ENCODE results near the gene MAN1C1. TPM values are rescaled to one million over a fixed set of nuclear protein-coding genes. Genes with fewer than 3 reads are reported as not detected.

Gene MAN1C1
- total RNA-seq, 1 experiment from 2014 or later: 0.26 TPM

GRCh38 chr1:25757151-25757845 is 140.7 kb downstream of the MAN1C1 start:
- H3K9me3 ChIP-seq: no peaks in the 10 kb centered on the region
- H3K27me3 ChIP-seq: no peaks in the 10 kb centered on the region
- H3K36me3 ChIP-seq: no peaks in the 10 kb centered on the region
- DNase-seq: no peak
- no peak overlapping the region for H3K4me3 ChIP-seq

GRCh38 chr1:25757846-25758185 is 141.2 kb downstream of the MAN1C1 start:
- Histone ChIP-seq H3K27me3 (no peaks in the 10 kb centered on the region), H3K4me3 (no peak overlapping the region), H3K9me3 (no peaks in the 10 kb centered on the region), H3K36me3 (no peaks in the 10 kb centered on the region)
- no peak for DNase-seq

- H3K27me3 ChIP-seq: no peaks in the 10 kb centered on the region
Observed at GRCh38 chr1:25758466-25759070, 142.0 kb downstream of the MAN1C1 start.

DNA sequence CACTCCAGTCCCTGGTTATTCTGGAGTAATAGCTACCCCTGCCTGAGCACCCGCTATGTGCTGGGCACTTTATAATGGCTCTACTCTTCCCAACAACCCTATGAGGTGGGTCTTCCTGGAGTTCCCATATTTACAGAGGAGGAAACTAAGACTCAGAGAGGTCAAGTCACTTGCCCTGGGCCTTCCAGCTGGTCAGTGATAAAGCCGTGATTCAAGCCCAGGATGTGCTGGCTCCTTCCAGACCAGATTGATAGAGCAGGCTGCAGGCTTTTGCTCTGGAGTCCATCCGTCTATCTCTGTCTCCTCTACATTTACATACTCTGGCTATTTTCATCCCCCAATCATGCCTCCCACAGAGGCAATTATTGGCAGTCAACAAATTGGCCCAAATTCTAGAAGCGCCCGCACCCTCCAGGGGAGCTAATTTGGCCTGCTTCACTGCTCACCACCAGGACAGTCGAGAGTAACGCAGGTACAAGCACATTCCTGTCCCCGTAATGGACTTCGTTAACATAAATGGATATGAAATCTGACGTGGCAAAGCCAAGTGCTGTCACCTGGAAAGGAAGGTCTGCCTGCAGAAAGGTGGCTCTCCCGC is 143.6 kb downstream of the MAN1C1 start:
- no peaks in the 10 kb centered on the region for H3K9me3 ChIP-seq
- H3K36me3 ChIP-seq: no peaks in the 10 kb centered on the region
- no peak overlapping the region for H3K4me3 ChIP-seq
- no peak for DNase-seq
- H3K27me3 ChIP-seq: no peaks in the 10 kb centered on the region

More at GRCh38 chr1:25758466-25759070, 142.0 kb downstream of the MAN1C1 start:
- Histone ChIP-seq H3K4me3 (no peak overlapping the region), H3K36me3 (no peaks in the 10 kb centered on the region), H3K9me3 (no peaks in the 10 kb centered on the region)
- no peak for DNase-seq

DNA sequence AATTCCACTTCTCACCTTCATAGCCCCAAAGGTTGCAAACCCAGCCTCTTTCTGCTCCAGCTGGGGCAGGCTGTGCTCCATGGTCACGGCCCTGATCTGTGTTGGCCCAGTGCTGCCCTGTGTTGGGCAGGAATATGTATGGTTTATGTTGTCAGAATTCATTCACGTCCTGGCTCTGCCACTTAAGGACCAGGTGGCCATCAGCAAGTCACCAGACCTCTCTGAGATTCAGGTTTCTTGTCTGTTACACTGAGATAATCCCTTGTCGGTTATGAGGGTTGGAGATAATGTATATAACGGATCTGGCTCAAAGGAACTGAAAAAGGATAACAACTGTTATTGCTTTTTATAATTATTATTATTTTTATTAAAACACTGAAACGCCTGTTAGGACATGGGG is 144.3 kb downstream of the MAN1C1 start:
- no peak overlapping the region for H3K4me3 ChIP-seq
- no peaks in the 10 kb centered on the region for H3K36me3 ChIP-seq
- H3K9me3 ChIP-seq: no peaks in the 10 kb centered on the region
- no peaks in the 10 kb centered on the region for H3K27me3 ChIP-seq
- DNase-seq: no peak

- DNase-seq: no peak
- no peaks in the 10 kb centered on the region for H3K9me3 ChIP-seq
- no peak overlapping the region for H3K4me3 ChIP-seq
- no peaks in the 10 kb centered on the region for H3K27me3 ChIP-seq
- H3K36me3 ChIP-seq: no peaks in the 10 kb centered on the region
Observed at GRCh38 chr1:25763493-25763892, 146.9 kb downstream of the MAN1C1 start.

DNA sequence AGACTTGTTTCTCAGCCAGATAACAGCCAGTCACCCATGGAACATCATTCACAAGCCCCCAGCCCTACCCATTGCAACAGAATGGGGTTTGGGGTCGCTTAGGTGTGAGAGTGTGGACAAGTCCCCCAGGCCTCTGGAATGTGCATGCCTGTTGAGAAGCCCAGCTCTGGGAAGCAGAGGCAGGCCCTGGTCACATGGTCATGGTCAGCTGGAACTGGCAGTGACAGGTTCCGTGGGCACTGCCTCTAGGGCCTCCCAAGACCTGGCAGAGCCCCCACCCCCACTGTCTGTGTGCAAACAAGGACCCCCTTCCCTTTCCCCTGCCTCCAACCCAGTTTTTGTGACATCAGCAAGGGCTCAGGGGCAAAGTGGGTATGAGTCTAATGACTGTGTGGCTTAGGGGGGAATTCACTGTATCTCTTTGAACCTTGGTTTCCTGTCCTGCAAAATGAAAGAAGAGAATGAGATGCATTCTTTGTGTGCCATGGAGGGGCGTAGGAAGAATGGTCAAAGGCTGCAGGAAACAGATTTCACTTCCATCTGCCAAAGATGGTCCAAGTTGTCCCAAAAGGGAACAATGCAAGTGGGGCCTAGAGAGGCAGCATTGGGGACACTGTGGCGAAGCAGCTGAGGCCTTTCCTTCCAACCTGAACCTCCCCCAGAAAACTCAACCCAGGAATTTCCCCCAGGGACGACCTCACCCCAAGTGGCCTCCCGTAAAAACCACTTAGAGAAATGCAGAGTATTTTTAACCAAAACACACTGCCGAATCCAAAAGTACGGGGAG is 148.7 kb downstream of the MAN1C1 start:
- DNase-seq: no peak
- H3K27me3 ChIP-seq: no peaks in the 10 kb centered on the region
- H3K4me3 ChIP-seq: no peak overlapping the region
- no peaks in the 10 kb centered on the region for H3K9me3 ChIP-seq
- no peaks in the 10 kb centered on the region for H3K36me3 ChIP-seq

- H3K27me3 ChIP-seq: no peaks in the 10 kb centered on the region
- no peaks in the 10 kb centered on the region for H3K9me3 ChIP-seq
- no peak for DNase-seq
- H3K36me3 ChIP-seq: no peaks in the 10 kb centered on the region
- no peak overlapping the region for H3K4me3 ChIP-seq
Observed at GRCh38 chr1:25765923-25766589, 149.5 kb downstream of the MAN1C1 start.

- Histone ChIP-seq H3K36me3 (no peaks in the 10 kb centered on the region), H3K4me3 (no peak overlapping the region), H3K9me3 (no peaks in the 10 kb centered on the region), H3K27me3 (no peaks in the 10 kb centered on the region)
- DNase-seq: no peak
Observed at GRCh38 chr1:25766721-25767436, 150.3 kb downstream of the MAN1C1 start.

GRCh38 chr1:25767437-25767770 is 150.8 kb downstream of the MAN1C1 start:
- H3K36me3 ChIP-seq: no peaks in the 10 kb centered on the region
- no peak for DNase-seq
- no peak overlapping the region for H3K4me3 ChIP-seq
- no peaks in the 10 kb centered on the region for H3K9me3 ChIP-seq
- H3K27me3 ChIP-seq: no peaks in the 10 kb centered on the region

DNA sequence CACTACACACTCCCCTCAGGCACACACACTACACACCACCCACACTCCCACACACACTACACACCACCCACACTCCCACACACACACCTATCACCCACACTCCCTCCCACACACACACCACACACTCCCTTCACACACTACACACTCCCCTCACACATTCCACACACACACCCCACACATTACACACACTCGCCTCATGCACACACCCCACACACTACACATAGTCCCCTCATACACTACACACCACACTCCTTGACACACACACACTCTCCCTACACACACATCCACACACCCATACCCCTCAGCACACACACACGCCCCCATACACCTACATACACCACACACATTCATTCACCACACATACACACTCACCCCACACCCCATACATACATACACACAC is 152.4 kb downstream of the MAN1C1 start:
- H3K9me3 ChIP-seq: no peaks in the 10 kb centered on the region
- no peaks in the 10 kb centered on the region for H3K36me3 ChIP-seq
- no peak for DNase-seq
- no peaks in the 10 kb centered on the region for H3K27me3 ChIP-seq
- no peak overlapping the region for H3K4me3 ChIP-seq

DNA sequence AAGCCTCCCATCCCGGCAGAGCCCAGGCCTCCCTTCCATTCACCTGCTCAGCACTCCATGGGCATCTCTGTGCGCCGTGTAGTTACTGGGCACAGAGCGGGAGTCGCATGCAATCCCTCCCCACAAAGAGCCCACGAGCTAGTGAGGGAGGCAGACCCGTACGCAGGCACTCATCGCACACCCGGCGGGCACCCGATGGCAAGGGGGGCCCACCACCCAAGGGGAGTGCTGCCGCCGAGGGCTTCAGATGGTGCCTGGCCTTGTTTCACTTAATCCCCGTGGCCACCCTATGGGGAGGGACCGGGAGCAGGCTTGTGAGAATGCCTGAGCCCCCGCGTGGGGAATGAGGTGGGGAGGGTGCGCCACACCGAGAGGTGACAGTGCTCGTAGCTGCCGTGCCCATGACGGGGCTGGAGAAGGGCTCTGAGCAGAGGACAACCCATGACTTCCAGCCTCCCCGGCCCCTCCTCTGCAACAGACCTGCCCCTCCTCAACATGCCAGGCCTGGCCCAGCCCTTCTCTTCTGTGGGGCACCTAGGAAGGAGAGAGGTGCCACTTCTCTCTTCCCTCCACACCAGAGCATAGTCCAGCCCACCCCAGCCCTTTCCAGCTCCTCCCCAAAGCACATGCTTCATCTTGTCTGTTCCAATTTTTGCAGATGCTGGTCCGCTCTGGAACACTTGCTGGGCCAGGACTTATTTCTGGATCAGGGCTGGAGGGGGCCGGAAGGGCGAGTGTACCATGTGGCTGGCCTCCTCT is 153.2 kb downstream of the MAN1C1 start:
- H3K27me3 ChIP-seq: no peaks in the 10 kb centered on the region
- DNase-seq: no peak
- H3K4me3 ChIP-seq: no peak overlapping the region
- no peaks in the 10 kb centered on the region for H3K9me3 ChIP-seq
- H3K36me3 ChIP-seq: no peaks in the 10 kb centered on the region

DNA sequence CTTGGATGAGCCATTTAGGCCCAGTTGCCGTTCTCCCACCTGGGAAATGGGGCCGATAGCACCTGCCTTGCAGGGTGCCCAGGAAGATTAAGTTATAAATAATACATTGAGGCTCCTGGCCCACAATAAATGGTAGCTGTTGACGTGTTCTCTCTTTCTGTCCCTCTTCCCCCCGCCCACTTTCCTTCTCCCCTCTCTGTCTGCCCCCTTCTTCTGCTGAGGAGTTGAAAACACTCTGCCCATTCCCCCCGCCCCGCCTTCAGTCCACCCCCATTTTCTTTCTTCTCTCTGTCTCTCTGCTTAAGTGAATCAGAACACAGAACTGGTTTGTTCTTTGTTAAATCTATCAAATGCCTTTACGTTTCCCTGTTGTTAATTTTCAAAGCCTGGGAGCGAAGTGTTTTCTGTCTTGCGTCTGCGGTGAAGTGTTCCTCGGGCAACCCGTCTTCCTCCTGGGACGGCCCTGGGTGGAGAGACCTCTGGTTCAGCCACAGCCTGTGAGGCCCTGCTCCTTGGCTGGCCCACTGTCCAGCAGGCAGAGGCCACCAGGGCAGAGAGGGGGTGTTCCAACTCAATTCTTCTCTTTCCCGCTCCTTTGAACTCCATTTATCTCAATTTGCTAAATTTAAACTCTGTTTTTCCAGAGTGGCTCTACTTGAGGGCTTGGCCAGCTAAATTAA is 154.1 kb downstream of the MAN1C1 start:
- no peaks in the 10 kb centered on the region for H3K9me3 ChIP-seq
- no peaks in the 10 kb centered on the region for H3K36me3 ChIP-seq
- no peak overlapping the region for H3K4me3 ChIP-seq
- H3K27me3 ChIP-seq: no peaks in the 10 kb centered on the region
- DNase-seq: no peak

DNA sequence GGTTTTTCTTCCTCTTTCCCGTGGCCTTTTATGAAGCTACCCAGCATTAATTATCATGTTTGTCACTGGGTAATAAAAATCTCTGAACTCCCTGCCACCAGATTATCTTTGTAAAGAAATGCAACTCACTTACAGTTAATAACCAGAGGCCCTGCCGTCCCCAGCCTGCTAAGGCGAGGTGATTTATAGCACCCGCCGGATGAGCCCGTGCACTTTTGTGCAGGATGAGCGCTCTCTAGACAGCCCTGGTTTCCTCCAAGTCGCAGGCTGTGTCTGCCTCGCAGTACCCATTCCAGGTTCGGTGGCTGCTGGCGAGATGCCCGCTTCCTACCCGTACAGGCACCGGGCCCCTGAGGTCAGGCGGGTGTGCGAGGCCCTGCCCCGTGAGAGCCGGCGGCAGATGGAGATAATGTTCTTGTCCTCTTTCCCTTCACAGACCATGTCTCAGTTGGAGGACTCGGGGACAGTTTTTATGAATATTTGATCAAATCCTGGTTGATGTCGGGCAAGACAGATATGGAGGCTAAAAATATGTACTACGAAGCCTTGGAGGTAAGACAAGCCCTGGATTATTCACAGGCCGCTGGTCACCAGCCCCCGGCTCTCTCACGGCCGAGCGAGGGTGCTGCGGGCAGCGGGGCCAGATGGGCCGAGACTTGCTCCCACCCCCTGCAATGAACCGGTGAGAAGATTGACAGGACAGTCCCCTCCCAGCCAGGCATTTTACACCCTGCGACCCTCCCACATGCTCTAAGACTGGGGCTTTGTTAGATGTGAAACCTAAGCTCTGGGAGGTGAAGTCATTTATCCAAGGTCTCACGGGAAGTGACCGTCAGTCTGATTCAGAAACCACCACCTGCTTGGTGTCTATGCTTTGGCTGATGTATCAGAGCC is 154.9 kb downstream of the MAN1C1 start:
- Histone ChIP-seq H3K4me3 (no peak overlapping the region), H3K27me3 (no peaks in the 10 kb centered on the region), H3K9me3 (no peaks in the 10 kb centered on the region), H3K36me3 (no peaks in the 10 kb centered on the region)
- DNase-seq: no peak

- no peak for DNase-seq
- Histone ChIP-seq H3K9me3 (no peaks in the 10 kb centered on the region), H3K36me3 (no peaks in the 10 kb centered on the region), H3K4me3 (no peak overlapping the region), H3K27me3 (no peaks in the 10 kb centered on the region)
Observed at GRCh38 chr1:25772164-25772563, 155.6 kb downstream of the MAN1C1 start.

All from MG63 (cell line).